Chondrocyte (in vitro differentiated cells): ENCODE results near the gene FER. TPM values are rescaled to one million over a fixed set of nuclear protein-coding genes. Genes with fewer than 3 reads are reported as not detected.

Source experiments
- DNase-seq: peaks from one replicate; pipeline ENCODE4 v3.0.0; 2021; ENCODE audit warnings: mixed read lengths, low spot score
- H3K27ac Mint-ChIP-seq: one replicate; pipeline ENCODE4 v1.8.0; 2021; ENCODE audit warnings: mild to moderate bottlenecking, moderate library complexity, mixed read lengths; ENCODE audit not compliant: unreplicated experiment
- H3K27me3 Mint-ChIP-seq: 2 replicates; pipeline ENCODE4 v1.8.0; 2021; ENCODE audit warnings: low read depth, mixed read lengths
- H3K36me3 Mint-ChIP-seq: 2 replicates; pipeline ENCODE4 v1.8.0; 2021; ENCODE audit warnings: low read depth, mixed read lengths
- H3K4me1 Mint-ChIP-seq: 2 replicates; pipeline ENCODE4 v1.8.0; 2021; ENCODE audit warnings: low read depth, mild to moderate bottlenecking, mixed read lengths
- H3K4me3 Mint-ChIP-seq: one replicate; pipeline ENCODE4 v1.8.0; 2021; ENCODE audit warnings: mild to moderate bottlenecking, moderate library complexity, mixed read lengths; ENCODE audit not compliant: unreplicated experiment
- H3K9me3 Mint-ChIP-seq: 2 replicates; pipeline ENCODE4 v1.8.0; 2021; ENCODE audit warnings: low read depth, mixed read lengths
- total RNA-seq: library from RNA; stranded (reverse); gene quantifications from 3 replicates; pipeline ENCODE4 v1.2.1, GENCODE V29; 2021
- TF ChIP-seq, protein P1 (sequence below): fragments of 200-600 bp; sonication (generic); IDR thresholded peaks from 2 replicates; pipeline ENCODE4 v1.5.0; 2021; ENCODE audit warnings: antibody characterized with exemption, mild to moderate bottlenecking, moderate library complexity

FER gene
- total RNA-seq, 1 donor from 2014 or later: 23.5 TPM

DNA sequence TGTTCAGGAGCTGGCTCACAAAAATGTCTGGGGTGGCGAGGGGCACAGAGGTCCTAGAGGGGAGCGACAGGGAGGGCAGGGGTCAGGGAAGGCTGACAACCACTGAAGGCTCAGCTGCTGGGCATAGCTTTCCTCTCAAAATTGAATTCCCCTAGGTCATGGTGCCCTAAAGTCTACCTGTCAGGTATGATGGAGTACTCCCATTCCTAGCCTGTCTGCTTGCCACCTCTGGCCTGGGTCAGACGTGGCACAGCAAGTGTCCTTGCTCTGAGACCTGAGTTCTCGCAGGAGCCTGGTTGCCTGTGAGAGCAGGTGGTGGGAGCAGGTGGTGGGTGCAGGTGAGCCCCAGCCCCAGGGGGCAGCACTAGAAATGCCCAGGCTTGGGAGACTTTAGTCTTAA, 486.7 kb downstream of the FER start:
- Mint-ChIP-seq H3K4me1 (no peaks in the 10 kb centered on the region), H3K36me3 (no peaks in the 10 kb centered on the region), H3K4me3 (no peak overlapping the region), H3K9me3 (peaks cover 12% of the 10 kb centered on the region), H3K27me3 (no peaks in the 10 kb centered on the region), H3K27ac (no peak overlapping the region)
- no peak for DNase-seq
- TF ChIP-seq, protein P1, sequence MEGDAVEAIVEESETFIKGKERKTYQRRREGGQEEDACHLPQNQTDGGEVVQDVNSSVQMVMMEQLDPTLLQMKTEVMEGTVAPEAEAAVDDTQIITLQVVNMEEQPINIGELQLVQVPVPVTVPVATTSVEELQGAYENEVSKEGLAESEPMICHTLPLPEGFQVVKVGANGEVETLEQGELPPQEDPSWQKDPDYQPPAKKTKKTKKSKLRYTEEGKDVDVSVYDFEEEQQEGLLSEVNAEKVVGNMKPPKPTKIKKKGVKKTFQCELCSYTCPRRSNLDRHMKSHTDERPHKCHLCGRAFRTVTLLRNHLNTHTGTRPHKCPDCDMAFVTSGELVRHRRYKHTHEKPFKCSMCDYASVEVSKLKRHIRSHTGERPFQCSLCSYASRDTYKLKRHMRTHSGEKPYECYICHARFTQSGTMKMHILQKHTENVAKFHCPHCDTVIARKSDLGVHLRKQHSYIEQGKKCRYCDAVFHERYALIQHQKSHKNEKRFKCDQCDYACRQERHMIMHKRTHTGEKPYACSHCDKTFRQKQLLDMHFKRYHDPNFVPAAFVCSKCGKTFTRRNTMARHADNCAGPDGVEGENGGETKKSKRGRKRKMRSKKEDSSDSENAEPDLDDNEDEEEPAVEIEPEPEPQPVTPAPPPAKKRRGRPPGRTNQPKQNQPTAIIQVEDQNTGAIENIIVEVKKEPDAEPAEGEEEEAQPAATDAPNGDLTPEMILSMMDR: no peak

DNA sequence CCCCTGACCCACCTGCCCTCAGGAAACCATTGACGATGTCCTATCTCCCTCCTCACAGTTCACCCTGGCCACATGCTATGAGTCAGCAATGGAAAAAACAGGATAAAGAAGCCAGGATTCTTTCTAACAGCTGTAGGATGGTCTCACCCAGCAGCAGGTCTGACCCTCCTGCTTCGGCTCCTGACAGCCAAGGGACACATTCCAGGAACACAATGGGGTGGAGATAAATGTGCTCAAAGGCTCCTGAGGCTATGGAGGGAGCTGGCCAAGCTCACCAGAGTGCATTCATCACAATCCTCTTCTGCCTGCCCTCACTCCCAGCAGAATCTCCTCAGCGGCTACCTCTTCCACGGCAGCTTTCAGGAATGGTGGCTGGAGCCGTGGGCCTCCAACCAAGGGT, 491.8 kb downstream of the FER start:
- peaks cover 12% of the 10 kb centered on the region for H3K9me3 Mint-ChIP-seq
- H3K36me3 Mint-ChIP-seq: no peaks in the 10 kb centered on the region
- no peak overlapping the region for H3K4me3 Mint-ChIP-seq
- no peak for DNase-seq
- no peaks in the 10 kb centered on the region for H3K27me3 Mint-ChIP-seq
- TF ChIP-seq, protein P1: no peak
- no peaks in the 10 kb centered on the region for H3K4me1 Mint-ChIP-seq
- no peak overlapping the region for H3K27ac Mint-ChIP-seq

DNA sequence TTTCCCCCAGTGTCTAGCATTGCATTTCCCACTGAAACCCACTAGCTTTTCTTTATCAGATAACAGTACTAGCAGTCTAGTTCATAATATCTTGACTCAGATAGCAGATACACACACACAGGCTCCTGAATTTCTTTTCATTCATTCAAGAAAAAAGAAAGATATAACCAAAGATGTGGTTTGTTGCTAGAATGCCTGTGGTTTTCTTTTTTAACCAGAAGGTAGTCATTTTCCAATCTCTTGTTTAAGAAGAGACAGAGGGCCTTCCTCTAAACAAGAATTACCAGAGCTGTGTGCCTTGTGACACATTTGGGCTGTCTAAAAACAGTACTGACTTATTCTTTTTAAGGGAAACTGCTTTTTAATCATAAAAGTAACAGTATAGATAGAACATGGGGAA, 494.8 kb downstream of the FER start:
- peaks cover 11% of the 10 kb centered on the region for H3K36me3 Mint-ChIP-seq
- DNase-seq: no peak
- H3K4me1 Mint-ChIP-seq: no peaks in the 10 kb centered on the region
- TF ChIP-seq, protein P1: no peak
- H3K27ac Mint-ChIP-seq: no peak overlapping the region
- H3K27me3 Mint-ChIP-seq: no peaks in the 10 kb centered on the region
- H3K9me3 Mint-ChIP-seq: peaks cover 18% of the 10 kb centered on the region
- no peak overlapping the region for H3K4me3 Mint-ChIP-seq

DNA sequence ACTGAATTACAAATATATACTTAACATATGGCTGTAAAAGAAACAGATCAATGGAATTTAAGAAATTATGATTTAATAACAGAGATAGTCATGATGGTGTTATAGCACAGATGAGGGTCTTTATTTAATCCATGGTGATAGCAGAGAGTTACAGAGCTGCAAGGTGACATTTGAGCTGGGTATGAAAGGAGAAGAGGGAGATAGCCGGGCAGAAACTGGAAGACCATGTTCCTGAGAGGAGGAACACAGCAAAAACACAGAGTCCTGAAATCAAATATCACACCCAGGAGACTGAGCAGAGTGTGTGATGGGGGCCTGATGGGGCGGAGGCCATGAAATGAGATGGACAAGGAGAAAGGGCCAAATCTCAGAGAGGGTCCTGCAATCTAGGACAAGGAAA, 498.7 kb downstream of the FER start:
- H3K9me3 Mint-ChIP-seq: peaks cover 18% of the 10 kb centered on the region
- no peak overlapping the region for H3K27ac Mint-ChIP-seq
- no peak for DNase-seq
- H3K4me3 Mint-ChIP-seq: no peak overlapping the region
- H3K36me3 Mint-ChIP-seq: peaks cover 14% of the 10 kb centered on the region
- no peaks in the 10 kb centered on the region for H3K27me3 Mint-ChIP-seq
- TF ChIP-seq, protein P1: no peak
- H3K4me1 Mint-ChIP-seq: no peaks in the 10 kb centered on the region
